Stromal cell of bone marrow (primary cell): ENCODE results near the gene FAM20B.

Experiments used
- DNase-seq: peaks from one replicate; pipeline ENCODE4 v3.0.0-alpha.2; 2012; ENCODE audit warnings: low read depth

FAM20B gene

GRCh38 chr1:179048339-179049124 lies 22.8 kb downstream of the FAM20B start:
- DNase-seq: no peak

DNA sequence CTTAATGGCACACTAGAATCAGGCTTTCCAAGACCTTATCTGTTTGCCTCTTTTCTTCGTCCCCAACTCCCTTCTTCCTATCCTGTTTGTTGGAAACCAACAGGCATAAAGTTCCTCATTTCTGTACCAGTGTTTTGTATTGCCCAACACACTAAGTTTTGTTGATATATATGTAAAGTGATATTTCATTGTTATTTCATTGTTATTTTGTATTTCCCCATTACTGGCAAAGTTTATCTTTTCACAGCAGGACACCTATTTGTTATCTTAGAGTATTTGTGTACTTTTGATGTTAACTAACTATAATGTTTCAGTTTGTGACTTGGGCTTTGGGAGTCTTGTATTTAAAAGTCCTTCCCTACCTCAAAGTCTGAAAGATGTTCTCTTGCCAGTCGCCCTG lies 27.1 kb downstream of the FAM20B start:
- no peak for DNase-seq

GRCh38 chr1:179053486-179053885 lies 27.8 kb downstream of the FAM20B start:
- DNase-seq: no peak

GRCh38 chr1:179055937-179056336 lies 30.2 kb downstream of the FAM20B start:
- no peak for DNase-seq

GRCh38 chr1:179058487-179059483 lies 33.1 kb downstream of the FAM20B start:
- DNase-seq: no peak

DNA sequence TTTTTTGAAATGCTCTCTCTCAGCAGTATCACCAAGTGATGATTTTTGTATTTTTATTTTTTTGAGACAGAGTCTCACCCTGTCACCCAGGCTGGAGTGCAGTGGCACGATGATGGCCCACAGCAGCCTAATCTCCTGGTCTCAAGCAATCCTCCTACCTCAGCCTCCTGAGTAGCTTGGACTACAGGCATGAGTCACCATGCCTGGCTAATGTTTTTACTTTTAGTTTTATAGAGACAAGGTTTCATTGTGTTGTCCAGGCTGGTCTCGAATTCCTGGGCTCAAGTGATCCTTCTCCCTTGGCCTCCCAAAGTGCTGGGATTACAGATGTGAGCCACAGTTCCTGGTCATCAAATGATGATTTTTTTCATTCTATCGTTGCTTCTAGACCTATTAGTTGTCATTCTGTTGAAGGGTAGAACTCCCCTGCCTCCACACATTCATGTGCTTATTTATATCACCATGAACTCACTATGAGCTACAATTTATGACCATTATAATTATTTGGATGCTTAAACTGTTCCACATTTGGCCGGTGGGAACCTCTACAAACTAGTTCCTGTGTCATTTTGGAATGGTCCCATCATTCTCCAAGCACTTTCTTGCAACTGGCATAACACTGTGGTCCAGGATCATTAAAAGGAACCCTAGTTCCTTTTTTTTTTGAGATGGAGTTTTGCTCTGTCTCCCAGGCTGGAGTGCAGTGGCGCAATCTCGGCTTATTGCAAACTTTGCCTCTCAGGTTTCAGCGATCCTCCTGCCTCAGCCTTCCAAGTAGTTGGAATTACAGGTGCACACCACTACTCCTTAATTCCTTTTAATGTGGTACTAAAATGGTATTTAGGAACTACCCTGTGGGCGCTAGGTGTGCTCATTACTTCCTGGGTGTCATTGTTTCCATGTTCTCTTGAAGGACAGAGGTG lies 35.9 kb downstream of the FAM20B start:
- DNase-seq: no peak

- no peak for DNase-seq
Measured at GRCh38 chr1:179066471-179066870, 40.8 kb downstream of the FAM20B start.

GRCh38 chr1:179077396-179077795 lies 51.7 kb downstream of the FAM20B start:
- no peak for DNase-seq

DNA sequence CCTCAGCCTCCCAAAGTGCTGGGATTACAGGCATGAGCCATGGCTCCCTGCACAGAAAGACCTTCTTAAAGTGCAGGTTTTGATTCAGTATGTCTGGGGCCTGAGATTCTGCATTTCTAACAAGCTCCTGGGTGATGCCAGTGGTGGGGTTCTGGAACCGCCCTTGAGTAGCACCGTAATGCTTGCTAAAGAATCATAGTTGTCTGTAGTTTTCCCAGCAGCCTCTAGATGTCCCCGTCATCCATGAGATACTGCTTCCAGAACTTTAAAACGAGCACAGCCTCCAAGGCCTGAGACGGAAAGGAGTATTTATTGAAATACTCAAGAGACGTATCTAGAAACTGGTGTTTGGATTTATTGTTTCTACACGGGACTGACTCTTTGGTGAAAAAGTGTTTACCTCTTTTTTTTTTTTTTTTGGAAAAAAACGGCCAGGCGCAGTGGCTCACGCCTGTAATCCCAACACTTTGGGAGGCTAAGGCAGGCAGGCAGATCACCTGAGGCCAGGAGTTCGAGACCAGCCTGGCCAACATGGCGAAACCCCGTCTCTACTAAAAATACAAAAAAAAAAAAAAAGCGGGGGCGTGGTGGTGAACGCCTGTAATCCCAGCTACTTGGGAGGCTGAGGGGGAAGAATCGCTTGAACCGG lies 53.5 kb downstream of the FAM20B start:
- DNase-seq: peak; percentile 63

GRCh38 chr1:179080866-179081686 lies 55.4 kb downstream of the FAM20B start:
- DNase-seq: no peak

- peak; percentile 79 for DNase-seq
Measured at GRCh38 chr1:179081687-179082332, 56.1 kb downstream of the FAM20B start, which contains the start of gene TOR3A. Gene TOR3A (plus strand): TSS chr1:179082070. CDS start chr1:179082129, 59 bp downstream.

DNA sequence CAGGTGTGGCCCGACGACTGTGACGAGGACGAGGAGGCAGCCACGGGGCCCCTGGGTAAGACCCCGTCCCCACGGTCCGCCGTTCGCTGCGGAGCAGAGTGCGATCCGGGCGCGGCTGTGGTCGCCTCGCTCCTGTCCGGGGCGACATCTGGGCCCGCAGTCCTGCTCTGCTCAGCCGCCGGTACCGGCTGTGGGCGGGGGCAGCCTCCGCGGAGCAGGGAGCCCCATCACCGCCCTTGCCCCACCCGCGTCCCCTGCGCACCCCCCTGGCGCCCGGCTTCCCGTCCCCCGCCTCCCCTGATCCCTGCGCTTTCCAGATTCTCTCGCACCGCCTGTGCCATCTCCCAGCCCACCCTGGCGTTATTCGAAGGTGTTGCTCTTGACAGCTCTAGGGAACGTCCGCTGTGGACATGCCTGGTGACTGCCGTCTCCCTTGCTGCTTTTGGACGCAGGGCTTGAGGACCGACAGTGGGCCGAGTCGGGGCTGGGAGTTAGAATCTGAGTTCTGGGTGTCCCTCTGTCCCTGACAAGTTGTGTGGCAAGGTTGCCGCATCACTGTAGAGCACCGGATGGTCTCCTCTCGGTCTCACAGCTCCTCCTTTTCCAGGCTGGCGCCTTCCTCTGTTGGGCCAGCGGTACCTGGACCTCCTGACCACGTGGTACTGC lies 56.8 kb downstream of the FAM20B start:
- no peak for DNase-seq

- DNase-seq: no peak
Measured at GRCh38 chr1:179082999-179083335, 57.3 kb downstream of the FAM20B start.

DNA sequence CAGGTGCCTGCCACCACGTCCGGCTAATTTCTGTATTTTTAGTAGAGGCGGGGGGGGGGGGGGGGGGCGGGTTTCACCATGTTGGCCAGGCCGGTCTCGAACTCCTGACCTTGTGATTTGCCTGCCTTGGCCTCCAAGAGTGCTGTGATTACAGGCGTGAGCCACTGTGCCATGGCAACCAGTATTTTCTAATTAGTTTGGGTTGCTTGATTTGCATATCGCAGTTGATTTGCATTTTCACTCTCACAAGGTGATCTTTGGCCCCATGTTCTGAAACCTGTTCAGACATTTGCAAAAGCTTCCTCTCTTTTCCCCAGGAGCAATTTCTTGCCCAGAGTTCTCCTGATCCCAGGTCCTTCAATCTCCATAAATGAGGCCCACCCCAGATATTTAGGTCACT lies 57.8 kb downstream of the FAM20B start:
- no peak for DNase-seq

DNA sequence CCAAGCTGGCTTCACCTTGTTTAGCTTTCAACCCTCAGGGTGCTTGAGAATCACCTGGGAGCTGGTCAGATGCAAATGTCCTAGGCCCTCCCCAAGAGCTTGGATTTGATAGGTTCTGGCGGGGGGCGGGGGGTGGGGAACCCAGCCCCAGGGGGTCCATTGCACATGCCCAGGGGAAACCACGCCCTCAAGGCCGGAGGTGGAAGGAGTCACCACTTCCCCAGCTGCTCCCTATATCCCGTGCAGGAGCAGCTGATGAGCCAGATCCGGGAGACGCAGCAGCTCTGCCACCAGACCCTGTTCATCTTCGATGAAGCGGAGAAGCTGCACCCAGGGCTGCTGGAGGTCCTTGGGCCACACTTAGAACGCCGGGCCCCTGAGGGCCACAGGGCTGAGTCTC lies 62.0 kb downstream of the FAM20B start:
- DNase-seq: no peak

- DNase-seq: no peak
Measured at GRCh38 chr1:179089827-179090482, 64.3 kb downstream of the FAM20B start.

- DNase-seq: no peak
Measured at GRCh38 chr1:179090522-179090921, 64.8 kb downstream of the FAM20B start.

- DNase-seq: no peak
Measured at GRCh38 chr1:179090923-179091322, 65.2 kb downstream of the FAM20B start.

- peak; percentile 72 for DNase-seq
Measured at GRCh38 chr1:179091691-179092165, 66.0 kb downstream of the FAM20B start.
